ENCODE data around the gene GABRR2. TPM values are rescaled to one million over a fixed set of nuclear protein-coding genes. Genes with fewer than 3 reads are reported as not detected.

GABRR2 gene
- total and polyA plus RNA-seq, 4 donors, result 0.10 to 1.7 (median 0.35) TPM

- Histone ChIP-seq H3K36me3 (ENCODE audit: control insufficient read depth in 4 of 4, insufficient read depth in 3 of 4, low read depth in 1 of 4, low read length in 3 of 4) (peaks cover 7 to 47% (median 37%) of the 10 kb centered on the region in 4 donors), H3K4me1 (ENCODE audit: control insufficient read depth in 4 of 4, insufficient read depth in 4 of 4, low read length in 3 of 4) (peaks cover 0 to 2% (median under 1%) of the 10 kb centered on the region in 4 donors), H3K27me3 (ENCODE audit: control insufficient read depth in 4 of 4, insufficient read depth in 4 of 4, low read length in 3 of 4) (no peaks in the 10 kb centered on the region), H3K9ac (ENCODE audit: low read depth in 1 of 2, low read length in 2 of 2) (no peak overlapping the region), H3K9me3 (ENCODE audit: control insufficient read depth in 4 of 4, low read length in 3 of 4) (no peaks in the 10 kb centered on the region), H3K27ac (ENCODE audit: low read depth in 1 of 2, low read length in 2 of 2) (no peak overlapping the region), H3K4me3 (ENCODE audit: low read depth in 1 of 3, low read length in 3 of 3) (no peak overlapping the region)
- DNase-seq (ENCODE audit: low spot score), result no peak
- WGBS, result 87% methylated on average over 1 of the region's 1 CpG
- TF ChIP-seq MAX (IDR thresholded peaks at IDR 0.05) (no peak), YY1 (IDR thresholded peaks at IDR 0.05) (no peak), SP1 (IDR thresholded peaks at IDR 0.05) (no peak), ZBTB33 (IDR thresholded peaks at IDR 0.05) (no peak), RXRA (IDR thresholded peaks at IDR 0.05) (no peak), ATF3 (IDR thresholded peaks at IDR 0.05) (no peak), REST (IDR thresholded peaks at IDR 0.05) (no peak), TAF1 (conservative IDR thresholded peaks at IDR 0.05) (no peak)
These were observed 13.9 kb upstream of the GABRR2 start for GRCh38 chr6:89328976-89329375.

- TF ChIP-seq TAF1 (conservative IDR thresholded peaks at IDR 0.05), result no peak
- TF ChIP-seq REST (IDR thresholded peaks at IDR 0.05), result no peak
- TF ChIP-seq FOXA2 (IDR thresholded peaks at IDR 0.05), result no peak
- no peak for TF ChIP-seq MAX (IDR thresholded peaks at IDR 0.05)
- no peak for TF ChIP-seq FOXA1 (IDR thresholded peaks at IDR 0.05)
- no peak for TF ChIP-seq JUND (IDR thresholded peaks at IDR 0.05)
- no peak for TF ChIP-seq GABPA (IDR thresholded peaks at IDR 0.05 in 1 of 2, conservative IDR thresholded peaks at IDR 0.05 in 1 of 2)
- no peak for TF ChIP-seq RAD21 (IDR thresholded peaks at IDR 0.05)
- H3K4me1 ChIP-seq (ENCODE audit: control insufficient read depth in 4 of 4, insufficient read depth in 4 of 4, low read length in 3 of 4), result peaks cover 0 to 13% (median 1%) of the 10 kb centered on the region in 4 donors
- WGBS, result 48% methylated on average over 3 of the region's 3 CpGs
- no peak overlapping the region for H3K27ac ChIP-seq (ENCODE audit: low read depth in 1 of 2, low read length in 2 of 2)
- no peak overlapping the region for H3K4me3 ChIP-seq (ENCODE audit: low read depth in 1 of 3, low read length in 3 of 3)
- H3K27me3 ChIP-seq (ENCODE audit: control insufficient read depth in 4 of 4, insufficient read depth in 4 of 4, low read length in 3 of 4), result no peaks in the 10 kb centered on the region
- H3K9me3 ChIP-seq (ENCODE audit: control insufficient read depth in 4 of 4, low read length in 3 of 4), result no peaks in the 10 kb centered on the region
- peaks cover 2 to 24% (median 19%) of the 10 kb centered on the region in 4 donors for H3K36me3 ChIP-seq (ENCODE audit: control insufficient read depth in 4 of 4, insufficient read depth in 3 of 4, low read depth in 1 of 4, low read length in 3 of 4)
- no peak overlapping the region for H3K9ac ChIP-seq (ENCODE audit: low read depth in 1 of 2, low read length in 2 of 2)
- no peak for DNase-seq (ENCODE audit: low spot score)
These were observed 9.2 kb upstream of the GABRR2 start for GRCh38 chr6:89324304-89324703.
